HG02642 (cell line): ENCODE measurements around the gene KMT2C.
"Not testable (repeated sequence)": the region's sequence is repeated elsewhere in the genome, so short reads cannot be mapped to it uniquely, and the experiment has no call there.

Source experiments
- ATAC-seq: cut with Tn5 transposase; IDR thresholded peaks from one replicate; pipeline ENCODE4 v1.9.1; 2021; ENCODE audit warnings: mild to moderate bottlenecking; ENCODE audit not compliant: unreplicated experiment, poor library complexity

KMT2C gene

DNA sequence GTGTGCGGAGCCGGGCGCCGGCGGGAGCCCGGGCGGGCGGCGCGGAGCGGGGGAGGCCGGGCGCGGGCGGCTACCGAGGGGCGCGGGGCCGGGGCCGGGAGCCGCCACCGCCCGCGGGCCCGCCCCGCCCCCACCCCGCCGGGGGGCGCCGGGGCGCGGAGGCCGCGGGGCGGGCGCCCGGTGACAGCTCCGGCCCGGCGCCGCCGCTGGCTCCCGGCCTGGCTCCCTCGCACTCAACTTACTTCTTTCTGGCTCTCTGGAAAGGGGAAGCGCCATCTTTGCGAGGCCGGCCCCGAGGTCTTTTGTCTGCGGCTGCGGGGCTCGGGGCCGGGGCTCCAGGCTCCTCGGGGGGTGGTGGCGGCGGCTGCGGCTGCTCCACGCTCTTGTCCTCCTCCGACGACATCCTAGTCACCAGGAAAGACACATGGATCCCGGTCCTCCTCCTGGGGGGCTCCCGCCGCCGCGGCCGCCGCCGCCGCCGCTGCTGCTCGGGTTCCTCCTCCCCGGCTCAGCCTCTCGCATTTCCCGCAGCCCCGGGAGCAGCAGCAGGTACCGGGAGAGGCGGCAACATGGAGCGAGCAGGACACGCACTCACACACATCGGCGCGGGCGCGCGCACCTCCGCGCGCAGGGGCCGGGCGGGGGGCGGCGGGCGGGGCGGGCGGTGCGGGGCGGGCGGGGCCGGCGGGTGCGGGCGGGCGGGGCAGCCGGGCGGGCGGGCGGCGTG is at the start of gene KMT2C:
Gene KMT2C, minus strand, starts transcription at position 620 of the 727 bp plus-strand sequence. Its CDS starts 217 bp downstream, at position 403.
- peak; percentile 19 for ATAC-seq

DNA sequence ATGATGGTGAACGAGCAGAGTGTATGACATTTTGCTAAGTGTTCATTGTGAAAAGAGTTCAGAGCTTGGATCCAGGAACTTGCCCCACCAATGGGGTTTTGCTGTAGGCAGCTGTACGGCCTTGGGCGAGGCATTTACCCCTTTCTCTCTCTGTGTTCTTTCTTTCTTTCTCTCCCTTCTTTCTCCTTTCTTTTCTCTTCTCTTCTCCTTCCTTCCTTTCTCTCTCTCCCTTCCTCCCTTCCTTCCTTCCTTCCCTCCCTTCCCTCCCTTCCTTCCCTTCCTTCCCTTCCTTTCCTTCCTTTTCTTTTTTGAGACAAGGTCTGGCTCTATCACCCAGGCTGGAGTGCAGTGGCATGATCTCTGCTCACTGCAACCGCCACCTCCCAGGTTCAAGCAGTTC is 45.3 kb upstream of the KMT2C start:
- no peak for ATAC-seq

DNA sequence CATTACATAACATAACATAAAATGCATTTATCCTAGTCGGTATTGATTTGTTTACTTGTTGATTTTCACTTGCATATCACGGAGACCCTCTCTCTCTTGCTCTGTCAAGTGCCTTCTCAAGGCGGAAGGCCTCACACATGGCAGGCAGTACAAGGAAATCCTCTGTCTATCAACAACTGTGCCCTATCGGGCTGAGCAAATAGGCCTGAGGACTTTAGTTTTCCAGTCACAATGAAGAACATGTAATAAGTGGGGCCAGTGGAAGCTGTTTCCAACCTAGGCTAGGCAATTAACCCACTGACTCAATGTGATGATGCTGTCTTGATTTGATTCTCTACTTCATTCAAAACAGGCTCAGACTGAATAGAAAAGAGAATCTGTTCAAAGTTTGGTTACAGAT is 44.9 kb upstream of the KMT2C start:
- no peak for ATAC-seq

DNA sequence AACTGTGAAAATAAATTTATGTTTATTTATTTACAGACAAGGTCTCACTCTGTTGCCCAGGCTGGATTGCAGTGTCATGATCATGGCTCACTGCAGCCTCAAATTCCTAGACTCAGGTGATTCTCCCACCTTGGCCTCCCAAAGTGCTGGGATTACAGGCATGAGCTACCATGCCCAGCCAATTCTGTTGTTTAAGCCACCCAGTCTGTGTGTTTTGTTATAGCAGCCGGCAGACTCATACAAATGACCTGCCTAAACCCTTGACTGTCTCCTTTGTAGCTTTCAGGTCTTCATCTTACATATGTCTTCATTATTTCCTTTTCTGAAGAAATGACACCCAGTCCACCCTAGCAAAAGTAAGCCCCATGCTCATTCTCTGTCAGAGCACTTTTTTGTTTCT is 43.8 kb upstream of the KMT2C start:
- ATAC-seq, result no peak

DNA sequence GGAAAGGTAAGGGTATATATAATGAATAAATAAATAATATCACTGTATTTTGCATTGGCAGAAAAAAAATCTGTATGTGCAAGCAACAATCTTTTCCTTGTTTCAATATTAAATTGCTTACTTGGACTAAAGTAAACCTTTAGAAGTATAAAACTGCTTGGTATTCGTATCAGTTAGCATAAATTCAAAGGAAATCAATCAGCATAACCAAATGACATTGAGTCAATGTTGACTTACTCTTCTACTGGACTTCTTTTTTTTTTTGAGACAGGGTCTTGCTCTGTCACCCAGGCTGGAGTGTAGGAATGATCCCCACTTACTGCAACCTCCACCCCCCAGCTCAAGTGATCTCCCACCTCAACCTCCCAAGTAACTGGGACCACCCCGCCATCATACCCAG is 42.3 kb upstream of the KMT2C start:
- no peak for ATAC-seq

DNA sequence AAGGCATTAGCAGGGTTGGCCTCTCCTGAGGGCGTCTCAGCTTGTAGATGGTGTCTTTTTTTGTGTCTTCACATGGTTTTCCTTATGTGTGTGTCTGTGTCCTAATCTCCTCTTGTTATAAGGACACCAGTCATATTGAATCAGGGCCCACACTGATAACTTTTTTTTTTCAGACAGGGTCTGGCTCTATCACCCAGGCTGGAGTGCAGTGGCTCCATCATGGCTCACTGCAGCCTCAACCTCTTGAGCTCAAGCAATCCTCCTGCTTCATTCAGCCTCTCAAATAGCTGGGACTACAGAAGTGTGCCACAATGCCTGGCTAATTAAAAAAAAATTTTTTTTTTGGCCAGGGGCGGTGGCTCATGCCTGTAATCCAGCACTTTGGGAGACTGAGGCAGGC is 41.3 kb upstream of the KMT2C start:
- no peak for ATAC-seq

DNA sequence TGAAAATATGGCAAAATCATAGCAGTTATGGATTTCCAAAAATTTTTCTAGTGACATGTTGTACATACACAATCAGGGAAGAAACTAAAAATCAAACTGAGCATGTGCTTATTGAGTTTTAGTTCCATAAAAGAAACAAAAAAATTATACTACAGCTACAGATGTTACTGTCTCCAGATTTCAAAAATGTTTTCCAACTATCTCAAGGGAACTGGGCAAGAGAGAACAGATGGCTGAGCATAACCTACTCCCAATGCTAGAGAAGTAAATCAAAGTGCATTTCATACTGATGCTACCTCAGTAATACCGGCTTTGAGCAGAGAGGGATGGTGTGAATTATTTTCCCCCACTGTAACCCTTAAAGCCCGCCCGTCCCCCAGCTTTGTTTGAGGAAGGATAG is 40.7 kb upstream of the KMT2C start:
- ATAC-seq, result no peak

DNA sequence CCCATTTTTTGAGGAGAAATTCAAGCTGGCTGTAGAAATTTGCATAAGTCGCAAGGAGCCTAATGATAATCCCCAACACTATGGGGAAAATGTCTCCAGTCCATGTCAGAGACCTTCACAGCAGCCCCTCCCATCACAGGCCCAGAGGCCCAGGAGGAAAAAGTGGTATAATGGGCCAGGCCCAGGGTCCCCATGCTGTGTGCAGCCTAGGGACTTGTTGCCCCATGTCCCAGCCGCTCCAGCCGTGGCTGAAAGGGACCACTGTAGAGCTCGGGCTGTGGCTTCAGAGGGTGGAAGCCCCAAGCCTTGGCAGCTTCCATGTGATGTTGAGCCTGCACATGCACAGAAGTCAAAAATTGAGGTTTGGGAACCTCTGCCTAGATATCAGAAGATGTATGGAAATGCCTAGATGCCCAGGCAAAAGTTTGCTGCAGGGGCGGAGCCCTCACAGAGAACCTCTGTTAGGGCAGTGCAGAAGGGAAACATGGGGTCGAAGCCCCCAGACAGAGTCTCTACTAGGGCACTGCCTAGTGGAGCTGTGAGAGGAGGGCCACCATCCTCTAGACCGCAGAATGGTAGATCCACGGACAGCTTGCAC is 35.3 kb upstream of the KMT2C start:
- ATAC-seq, result not testable (repeated sequence)

DNA sequence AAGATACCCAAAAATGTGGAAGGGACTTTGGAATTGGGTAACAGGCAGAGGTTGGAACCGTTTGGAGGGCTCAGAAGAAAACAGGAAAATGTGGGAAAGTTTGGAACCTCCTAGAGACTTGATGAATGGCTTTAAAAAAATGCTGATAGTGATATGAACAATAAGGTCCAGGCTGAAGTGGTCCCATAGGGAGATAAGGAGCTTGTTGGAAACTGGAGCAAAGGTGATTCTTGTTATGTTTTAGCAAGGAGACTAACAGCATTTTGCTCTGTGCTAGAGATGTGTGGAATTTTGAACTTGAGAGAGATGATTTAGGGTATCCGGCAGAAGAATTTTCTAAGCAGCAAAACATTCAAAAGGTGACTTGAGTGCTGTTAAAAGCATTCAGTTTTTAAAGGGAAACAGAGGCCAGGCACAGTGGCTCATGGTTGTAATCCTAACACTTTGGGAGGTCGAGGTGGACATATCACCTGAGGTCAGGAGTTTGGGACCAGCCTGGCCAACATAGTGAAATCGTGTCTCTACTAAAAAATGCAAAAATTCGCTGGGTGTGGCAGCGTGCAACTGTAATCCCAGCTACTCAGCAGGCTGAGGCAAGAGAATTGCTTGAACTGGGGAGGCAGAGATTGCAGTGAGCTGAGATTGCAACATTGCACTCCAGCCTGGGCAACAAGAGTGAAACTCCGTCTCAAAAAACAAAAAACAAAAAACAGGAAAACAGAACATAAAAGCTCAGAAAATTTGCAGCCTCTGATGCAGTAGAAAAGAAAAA is 34.6 kb upstream of the KMT2C start:
- ATAC-seq, result not testable (repeated sequence)

DNA sequence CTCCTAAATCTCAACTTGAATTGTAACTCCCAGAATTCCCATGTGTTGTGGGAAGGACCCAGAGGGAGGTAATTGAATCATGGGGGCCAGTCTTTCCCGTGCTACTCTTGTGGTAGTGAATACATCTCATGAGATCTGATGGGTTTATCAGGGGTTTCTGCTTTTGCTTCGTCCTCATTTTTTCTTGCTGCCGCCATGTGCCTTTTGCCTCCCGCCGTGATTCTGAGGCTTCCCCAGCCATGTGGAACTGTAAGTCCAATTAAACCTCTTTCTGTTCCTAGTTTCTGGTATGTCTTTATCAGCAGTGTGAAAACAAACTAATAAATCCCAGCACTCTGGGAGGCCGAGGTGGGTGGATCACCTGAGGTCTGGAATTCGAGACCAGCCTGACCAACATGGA is 33.8 kb upstream of the KMT2C start:
- ATAC-seq, result not testable (repeated sequence)

DNA sequence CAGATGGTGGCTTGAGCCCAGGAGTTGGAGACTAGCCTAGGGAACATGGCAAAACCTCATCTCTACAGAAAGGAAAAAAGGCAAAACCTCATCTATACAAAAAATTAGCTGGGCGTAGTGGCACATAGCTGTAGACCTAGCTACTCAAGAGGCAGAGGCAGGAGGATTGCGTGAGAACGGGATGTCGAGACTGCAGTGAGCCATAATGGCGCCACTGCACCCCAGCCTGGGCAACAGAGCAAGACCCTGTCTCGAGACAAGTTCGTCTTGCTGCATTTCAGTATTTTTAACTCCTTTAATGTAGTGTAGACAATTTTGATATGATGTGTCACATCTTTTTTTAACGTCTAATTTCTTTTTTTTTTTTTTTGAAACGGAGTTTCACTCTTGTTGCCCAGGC is 31.4 kb upstream of the KMT2C start:
- no peak for ATAC-seq

DNA sequence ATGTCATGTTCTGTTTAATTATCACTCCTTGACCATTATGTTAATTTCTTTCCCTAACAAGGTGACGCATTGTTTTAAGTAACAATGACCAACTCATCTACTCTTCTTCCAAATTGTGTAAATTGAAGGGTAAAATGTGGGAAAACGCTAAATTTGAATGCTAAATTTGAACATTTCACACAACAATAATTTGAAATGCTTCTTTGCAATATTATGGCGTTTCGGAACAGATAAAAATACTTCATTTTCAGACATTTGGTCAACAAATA is 29.2 kb upstream of the KMT2C start:
- no peak for ATAC-seq

DNA sequence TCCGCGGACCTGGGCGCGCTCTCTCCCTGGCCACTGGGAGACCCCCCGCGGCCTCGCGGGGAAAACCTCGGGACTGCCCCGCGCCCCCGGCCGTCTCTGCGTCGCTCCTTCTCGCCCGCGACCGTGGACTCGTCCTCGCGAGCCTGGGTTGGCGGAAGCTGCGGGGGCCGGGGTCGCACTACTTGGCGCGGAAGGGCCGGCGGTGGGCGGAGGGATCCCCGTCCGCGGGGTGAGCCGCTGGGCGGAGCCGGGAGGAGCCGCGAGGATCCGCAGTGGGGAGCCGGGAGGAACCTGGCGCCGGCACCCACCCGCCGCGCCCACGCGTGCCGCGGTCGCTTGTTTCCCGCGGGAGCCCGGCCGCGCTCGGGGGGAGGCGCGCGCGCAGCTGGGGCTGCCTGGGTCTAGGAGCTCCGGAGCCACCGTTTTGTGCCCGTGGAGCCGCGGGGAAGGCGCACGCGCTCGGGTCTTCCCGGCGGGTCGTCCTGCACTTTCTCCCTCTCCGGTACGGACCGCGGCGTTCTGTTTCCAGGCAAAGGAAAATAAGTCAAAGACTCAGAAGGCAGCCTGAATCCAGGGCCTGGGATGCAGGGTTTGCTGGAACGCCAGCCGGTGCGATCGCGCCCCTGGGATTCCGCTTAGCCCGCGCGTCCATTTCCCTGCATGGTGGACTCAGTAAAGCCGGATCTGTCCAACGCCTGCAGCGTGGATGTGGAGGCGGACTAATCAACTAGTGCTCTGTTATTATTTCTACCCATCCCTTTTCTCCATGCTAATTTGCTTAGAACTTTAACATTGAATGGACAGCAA is 28.7 kb upstream of the KMT2C start:
- ATAC-seq, result peak; percentile 49

DNA sequence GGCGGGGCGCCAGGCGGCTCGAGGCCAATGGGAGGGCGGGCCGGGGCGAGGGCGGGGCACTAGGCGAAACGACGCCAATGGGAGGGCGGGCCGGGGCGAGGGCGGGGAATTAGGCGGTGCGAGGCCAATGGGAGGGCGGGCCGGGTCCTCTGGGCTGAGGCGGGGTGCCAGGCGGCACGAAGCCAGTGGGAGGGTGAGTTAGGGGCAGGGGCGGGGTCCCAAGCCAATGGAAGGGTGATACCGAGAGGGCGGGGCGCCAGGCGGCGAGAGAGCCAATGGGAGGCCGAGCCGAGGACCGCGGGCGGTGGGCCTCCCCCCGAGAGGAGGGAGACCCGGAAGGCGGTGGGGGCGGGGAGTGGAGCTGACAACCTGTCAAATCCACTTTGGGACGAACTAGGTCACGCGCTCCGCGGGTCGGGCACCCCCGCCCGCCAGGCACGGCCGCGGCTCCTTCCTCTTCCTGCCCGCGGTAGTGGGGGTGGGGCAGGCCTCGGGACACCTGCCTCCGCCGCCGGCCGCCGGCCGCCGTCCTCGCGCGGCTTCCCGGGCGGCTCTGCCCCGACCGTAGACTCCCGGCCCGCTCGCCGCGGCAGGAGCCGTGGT is 28.0 kb upstream of the KMT2C start:
- peak; percentile 89 for ATAC-seq

DNA sequence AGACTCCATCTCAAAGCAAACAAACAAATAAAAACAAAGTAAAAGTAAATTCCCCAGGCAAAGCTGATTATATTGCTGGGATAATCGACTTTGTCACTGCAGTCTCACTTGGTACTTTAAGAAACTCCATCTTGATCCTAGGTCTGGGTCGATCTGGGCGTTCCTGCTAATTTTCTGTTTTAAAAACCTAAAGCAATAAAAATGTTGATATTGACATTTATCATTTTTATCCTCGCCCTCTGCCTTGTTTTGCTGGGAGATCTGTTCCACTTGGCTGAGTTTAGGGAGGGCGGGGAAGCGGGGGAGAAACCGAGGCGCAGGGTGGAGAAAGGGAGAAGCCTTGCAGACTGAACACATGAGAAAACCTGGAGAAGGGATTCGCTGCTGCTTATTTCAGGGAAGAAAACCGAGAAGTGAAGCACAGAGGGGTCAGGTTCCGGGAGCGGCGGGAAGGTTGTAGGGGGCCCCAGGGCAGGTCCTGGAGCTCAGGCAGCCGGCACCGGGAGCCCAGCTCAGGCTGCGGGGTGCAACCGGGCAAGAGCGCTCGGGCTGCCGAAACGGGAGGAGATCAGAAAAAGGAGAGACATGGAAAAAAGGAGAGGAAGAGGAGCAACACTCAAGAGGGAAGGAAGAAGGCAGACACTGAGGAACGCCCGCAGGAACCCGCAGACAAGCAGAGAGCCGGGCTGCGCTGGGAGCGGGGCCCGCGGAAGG is 27.3 kb upstream of the KMT2C start:
- peak; percentile 17 for ATAC-seq

DNA sequence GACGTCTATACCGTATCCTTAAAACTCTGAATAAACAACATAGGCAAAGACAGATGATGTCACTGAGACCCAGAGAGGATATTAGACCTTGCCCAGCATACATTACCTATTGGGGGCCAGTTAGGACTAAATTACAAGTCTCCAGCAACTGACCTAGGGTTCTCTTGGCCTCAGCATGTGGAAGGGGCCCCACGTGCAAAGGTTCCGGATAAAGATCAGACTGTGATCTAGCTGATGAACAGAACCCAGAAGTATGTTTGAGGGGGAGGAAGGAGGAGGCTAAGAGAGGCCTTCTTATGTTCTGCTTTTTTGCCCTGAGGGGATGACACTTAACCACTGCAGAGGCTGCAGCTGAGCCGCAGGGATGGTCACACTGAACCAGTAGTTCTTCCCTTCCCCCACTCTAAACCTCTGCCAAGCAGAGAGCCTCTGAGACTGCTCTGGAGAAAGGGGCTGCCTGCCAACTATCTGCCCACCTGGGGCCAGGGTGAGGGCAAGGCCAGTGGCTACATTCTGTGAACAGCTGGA is 24.0 kb upstream of the KMT2C start:
- no peak for ATAC-seq

DNA sequence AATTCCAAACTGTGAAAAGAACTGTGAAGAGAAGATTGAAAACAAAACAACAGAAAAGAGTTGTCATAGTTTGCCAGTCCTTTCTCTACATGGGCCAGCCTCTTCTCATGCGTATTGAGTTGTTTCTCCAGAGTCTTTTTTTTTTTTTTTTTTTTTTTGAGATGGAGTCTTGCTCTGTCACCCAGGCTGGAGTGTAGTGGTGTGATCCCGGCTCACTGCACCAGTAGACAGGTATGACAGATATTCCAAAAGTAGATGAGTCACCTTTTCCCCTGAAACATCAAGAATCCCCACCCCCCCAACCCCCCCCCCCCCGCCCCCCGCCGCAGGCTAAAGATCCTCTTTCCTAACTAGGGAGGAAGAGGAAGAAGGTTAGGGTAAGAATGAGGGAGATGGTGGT is 15.6 kb upstream of the KMT2C start:
- ATAC-seq, result no peak

DNA sequence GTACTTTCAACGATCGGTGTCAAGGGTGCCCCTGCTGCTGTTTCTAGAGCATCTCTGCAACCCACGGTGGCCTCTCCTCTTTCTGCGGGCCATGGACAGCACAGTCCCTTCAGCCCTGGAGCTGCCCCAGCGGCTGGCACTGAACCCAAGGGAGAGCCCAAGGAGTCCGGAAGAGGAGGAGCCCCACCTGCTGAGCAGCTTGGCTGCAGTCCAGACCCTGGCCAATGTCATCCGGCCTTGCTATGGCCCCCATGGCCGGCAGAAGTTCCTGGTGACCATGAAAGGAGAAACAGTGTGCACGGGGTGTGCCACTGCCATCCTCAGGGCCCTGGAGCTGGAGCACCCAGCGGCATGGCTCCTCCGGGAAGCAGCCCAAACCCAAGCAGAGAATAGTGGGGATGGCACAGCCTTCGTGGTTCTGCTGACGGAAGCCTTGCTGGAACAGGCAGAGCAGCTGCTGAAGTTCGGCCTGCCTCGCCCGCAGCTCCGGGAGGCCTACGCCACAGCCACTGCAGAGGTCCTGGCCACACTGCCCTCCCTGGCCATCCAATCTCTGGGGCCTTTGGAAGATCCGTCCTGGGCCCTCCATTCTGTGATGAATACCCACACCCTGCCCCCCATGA is 9.7 kb upstream of the KMT2C start:
- ATAC-seq, result not testable (repeated sequence)

DNA sequence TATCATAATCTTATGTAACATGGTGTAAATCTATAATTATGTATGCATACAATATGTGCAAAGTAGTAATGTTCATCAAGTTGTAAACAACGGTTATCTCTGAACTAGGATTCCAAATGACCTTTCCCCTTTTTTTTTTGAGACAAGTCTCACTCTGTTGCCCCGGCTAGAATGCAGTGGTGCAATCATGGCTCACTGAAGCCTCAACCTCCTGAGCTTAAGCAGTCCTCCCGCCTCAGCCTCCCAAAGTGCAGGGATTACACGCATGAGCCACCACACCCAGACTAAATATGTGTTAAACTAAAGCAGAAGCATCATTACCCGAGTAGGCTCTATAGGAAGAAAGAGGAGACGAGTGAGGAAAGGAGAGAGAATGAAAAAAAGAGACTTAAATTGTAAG is 7.8 kb upstream of the KMT2C start:
- ATAC-seq, result no peak
